Measurements from ENCODE around the gene PDXK. TPM values are rescaled to one million over a fixed set of nuclear protein-coding genes. Genes with fewer than 3 reads are reported as not detected.

The PDXK gene
- total and polyA plus RNA-seq, 2 of the 8 experiments (the other 6 are each of a cell fraction or from before 2014, with no cell fraction given) = 78.0 to 112 TPM

- TF ChIP-seq ASH2L (IDR thresholded peaks at IDR 0.05; ENCODE audit: low read length) (no peak), TEAD4 (IDR thresholded peaks at IDR 0.05; ENCODE audit: low read depth, low read length) (no peak), RNF2 (IDR thresholded peaks at IDR 0.05; ENCODE audit: borderline replicate concordance, low read depth, low read length, missing control alignments, poor library complexity, severe bottlenecking) (no peak), CHD7 (IDR thresholded peaks at IDR 0.05; ENCODE audit: insufficient replicate concordance, low read length) (no peak), USF2 (IDR thresholded peaks at IDR 0.05; ENCODE audit: low read length) (no peak), CBX8 (IDR thresholded peaks at IDR 0.05; ENCODE audit: borderline replicate concordance, low read depth, low read length) (no peak), MAFK (IDR thresholded peaks at IDR 0.05; ENCODE audit: low read depth, low read length) (peak; percentile 75; the same call in 1 of the 2 replicates), TAF7 (optimal IDR thresholded peaks at IDR 0.05; ENCODE audit: borderline replicate concordance, low read depth, low read length) (no peak)
These were observed 49.3 kb downstream of the PDXK start (continued) for GRCh38 chr21:43767984-43768867.

Data from H1 (cell line).